Ascending aorta (tissue), 2 donors: Measurements from ENCODE around the gene LINS1. TPM values are rescaled to one million over a fixed set of nuclear protein-coding genes. Genes with fewer than 3 reads are reported as not detected.

Experiments used
- DNase-seq, 2 donors: peaks; one replicate each; pipeline ENCODE4 v3.0.0-alpha.2; 2019; ENCODE audit warnings: low spot score in 2 of 2
- H3K27ac ChIP-seq, 2 donors: fragments of 200-600 bp; sonication (generic); one replicate each; pipeline ENCODE4 v1.5.1; 2016 to 2017; ENCODE audit warnings: mild to moderate bottlenecking in 1 of 2
- H3K27me3 ChIP-seq: fragments of 200-600 bp; sonication (generic); one replicate; pipeline ENCODE4 v1.5.1; 2017
- H3K36me3 ChIP-seq, 2 donors: fragments of 200-600 bp; sonication (generic); one replicate each; pipeline ENCODE4 v1.5.1; 2016
- H3K4me1 ChIP-seq, 2 donors: fragments of 200-600 bp; sonication (generic); one replicate each; pipeline ENCODE4 v1.5.1; 2016 to 2017; ENCODE audit warnings: mild to moderate bottlenecking in 1 of 2
- H3K4me3 ChIP-seq, 2 donors: fragments of 200-600 bp; sonication (generic); one replicate each; pipeline ENCODE4 v1.5.1; 2016 to 2017; ENCODE audit warnings: mild to moderate bottlenecking in 1 of 2
- H3K9me3 ChIP-seq, 2 donors: fragments of 200-600 bp; sonication (generic); one replicate each; pipeline ENCODE4 v1.5.1; 2016
- intact Hi-C: fragments of 100-400 bp; cut with DNase I; formaldehyde crosslinking; loops from one replicate; pipeline ENCODE4 v1.15.1; 2023
- total RNA-seq: library from RNA; depleted of rRNA; stranded (reverse); fragments of >200 nt; gene quantifications from one replicate; pipeline ENCODE4 v1.1.0, GENCODE V29; 2016
- TF ChIP-seq, protein P1 (sequence below), 3 experiments: fragments of 200-600 bp in 2 of 3; fragments of 450-650 bp in 1 of 3; sonication (generic) in 2 of 3; IDR thresholded peaks; one replicate each; pipeline ENCODE4 v1.5.1; 2016 to 2019; ENCODE audit warnings: antibody characterized with exemption in 3 of 3, mild to moderate bottlenecking in 1 of 3, moderate library complexity in 1 of 3

The LINS1 gene
- total RNA-seq, 1 donor from 2014 or later = 1.7 TPM

GRCh38 chr15:100573526-100573925 is 28.5 kb downstream of the LINS1 start:
- H3K27ac ChIP-seq = no peak overlapping the region
- DNase-seq = no peak
- H3K4me1 ChIP-seq = no peaks in the 10 kb centered on the region
- H3K36me3 ChIP-seq = peaks cover 13 to 20% of the 10 kb centered on the region in 2 donors
- intact Hi-C loops = loop anchor here (5.0 kb wide), 1 partner anchor 646 kb away; no protein-coding TSS in a partner anchor
- TF ChIP-seq, protein P1, sequence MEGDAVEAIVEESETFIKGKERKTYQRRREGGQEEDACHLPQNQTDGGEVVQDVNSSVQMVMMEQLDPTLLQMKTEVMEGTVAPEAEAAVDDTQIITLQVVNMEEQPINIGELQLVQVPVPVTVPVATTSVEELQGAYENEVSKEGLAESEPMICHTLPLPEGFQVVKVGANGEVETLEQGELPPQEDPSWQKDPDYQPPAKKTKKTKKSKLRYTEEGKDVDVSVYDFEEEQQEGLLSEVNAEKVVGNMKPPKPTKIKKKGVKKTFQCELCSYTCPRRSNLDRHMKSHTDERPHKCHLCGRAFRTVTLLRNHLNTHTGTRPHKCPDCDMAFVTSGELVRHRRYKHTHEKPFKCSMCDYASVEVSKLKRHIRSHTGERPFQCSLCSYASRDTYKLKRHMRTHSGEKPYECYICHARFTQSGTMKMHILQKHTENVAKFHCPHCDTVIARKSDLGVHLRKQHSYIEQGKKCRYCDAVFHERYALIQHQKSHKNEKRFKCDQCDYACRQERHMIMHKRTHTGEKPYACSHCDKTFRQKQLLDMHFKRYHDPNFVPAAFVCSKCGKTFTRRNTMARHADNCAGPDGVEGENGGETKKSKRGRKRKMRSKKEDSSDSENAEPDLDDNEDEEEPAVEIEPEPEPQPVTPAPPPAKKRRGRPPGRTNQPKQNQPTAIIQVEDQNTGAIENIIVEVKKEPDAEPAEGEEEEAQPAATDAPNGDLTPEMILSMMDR (IDR thresholded peaks at IDR 0.05) = no peak
- no peak overlapping the region for H3K4me3 ChIP-seq
- H3K27me3 ChIP-seq = no peaks in the 10 kb centered on the region
- no peaks in the 10 kb centered on the region for H3K9me3 ChIP-seq

- Histone ChIP-seq H3K4me1 (no peaks in the 10 kb centered on the region), H3K27me3 (no peaks in the 10 kb centered on the region), H3K36me3 (peaks cover 13 to 24% of the 10 kb centered on the region in 2 donors), H3K27ac (no peak overlapping the region), H3K9me3 (no peaks in the 10 kb centered on the region), H3K4me3 (no peak overlapping the region)
- TF ChIP-seq, protein P1 (IDR thresholded peaks at IDR 0.05) = peak; percentile 36 to 52 (median 49)
- DNase-seq = no peak
- intact Hi-C loops = loop anchor here (1.0 to 5.0 kb wide), 2 partner anchors 222 to 645 kb away; no protein-coding TSS in a partner anchor
Observed at GRCh38 chr15:100572362-100572983, 29.5 kb downstream of the LINS1 start.

DNA sequence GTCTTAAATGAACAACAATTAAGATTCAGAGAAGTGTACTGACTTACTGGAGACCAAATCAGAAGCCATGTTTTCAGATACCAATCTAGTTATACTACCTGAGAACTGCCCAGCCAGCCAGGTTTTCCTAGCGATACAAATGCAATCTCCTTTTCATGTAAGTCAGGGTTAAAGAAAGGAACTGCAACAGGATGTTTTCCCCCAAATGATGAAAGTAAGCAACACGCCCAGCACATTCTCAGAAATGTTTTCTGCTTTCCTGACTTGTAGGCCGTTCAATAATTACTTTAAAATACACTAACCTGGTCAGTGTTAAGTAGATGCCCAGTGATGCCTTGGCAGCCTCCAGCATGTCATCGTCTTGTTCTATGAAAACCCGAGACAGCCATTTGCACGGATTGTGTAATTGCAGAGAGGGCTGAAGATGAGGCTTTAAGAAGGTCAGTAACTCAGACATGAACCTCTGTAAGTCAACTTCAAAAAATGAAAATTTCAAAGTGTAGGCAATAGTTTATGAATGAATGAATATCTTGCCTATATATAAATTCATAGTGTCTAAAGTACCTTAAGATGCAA is 30.3 kb downstream of the LINS1 start:
- intact Hi-C loops = loop anchor here (1.0 to 5.0 kb wide), 2 partner anchors 221 to 644 kb away; no protein-coding TSS in a partner anchor
- TF ChIP-seq, protein P1 (IDR thresholded peaks at IDR 0.05) = no peak
- Histone ChIP-seq H3K9me3 (no peaks in the 10 kb centered on the region), H3K36me3 (peaks cover 13 to 24% of the 10 kb centered on the region in 2 donors), H3K27ac (no peak overlapping the region), H3K4me3 (no peak overlapping the region), H3K27me3 (no peaks in the 10 kb centered on the region), H3K4me1 (no peaks in the 10 kb centered on the region)
- DNase-seq = no peak

DNA sequence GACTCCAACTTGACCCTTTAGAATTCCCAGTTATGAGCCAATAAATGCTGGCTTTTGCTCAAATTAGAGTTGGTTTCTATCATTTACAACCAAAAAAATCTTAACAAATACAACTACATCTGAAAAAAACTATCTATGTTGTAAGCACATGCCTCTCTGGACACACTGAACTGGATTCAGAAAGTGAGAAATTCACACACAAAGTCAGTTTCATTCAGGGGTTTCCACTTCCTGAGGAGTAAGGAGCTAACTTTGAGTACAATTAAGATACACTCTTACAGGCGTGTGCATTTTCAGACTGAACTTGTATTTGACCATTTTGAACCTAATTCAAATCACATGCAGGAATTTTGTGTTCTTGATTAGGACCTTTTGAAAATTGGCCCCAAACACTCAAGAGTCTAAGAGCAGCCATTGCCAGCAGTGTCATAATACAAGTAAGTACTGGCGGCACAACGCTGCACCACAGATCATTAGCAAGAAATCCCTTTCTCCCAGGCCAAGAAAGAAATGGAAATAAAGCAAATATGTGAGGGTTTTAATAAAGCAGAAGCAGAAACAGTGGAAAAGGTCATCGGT is 31.2 kb downstream of the LINS1 start:
- Histone ChIP-seq H3K36me3 (peaks cover 13 to 24% of the 10 kb centered on the region in 2 donors), H3K4me3 (no peak overlapping the region)
- intact Hi-C loops = loop anchor here (5.0 kb wide), 1 partner anchor 644 kb away; no protein-coding TSS in a partner anchor

DNA sequence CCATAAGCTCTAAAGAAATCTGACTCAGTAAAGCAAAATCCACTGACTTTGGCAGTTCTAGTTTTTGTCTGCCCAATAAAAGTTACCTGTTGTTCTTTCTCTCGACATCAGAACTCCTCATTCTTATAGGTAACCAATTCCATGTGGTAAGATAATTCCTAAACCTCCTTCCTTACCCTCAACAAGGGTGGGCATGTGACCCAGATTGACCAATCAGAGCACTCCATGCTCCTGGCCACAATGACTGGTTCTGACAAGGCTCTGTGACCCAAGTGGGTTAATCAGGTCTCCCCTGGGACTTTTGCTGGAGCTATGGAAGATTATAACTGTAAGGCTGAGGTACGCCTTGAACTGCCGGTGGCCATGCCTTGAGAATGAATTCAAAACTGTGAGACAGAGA is 31.7 kb downstream of the LINS1 start:
- no peak for DNase-seq
- no peaks in the 10 kb centered on the region for H3K27me3 ChIP-seq
- H3K27ac ChIP-seq = no peak overlapping the region
- H3K4me1 ChIP-seq = no peaks in the 10 kb centered on the region
- peaks cover 13 to 24% of the 10 kb centered on the region in 2 donors for H3K36me3 ChIP-seq
- TF ChIP-seq, protein P1 (IDR thresholded peaks at IDR 0.05) = no peak
- intact Hi-C loops = loop anchor here (5.0 kb wide), 1 partner anchor 643 kb away; no protein-coding TSS in a partner anchor
- H3K9me3 ChIP-seq = no peaks in the 10 kb centered on the region
- H3K4me3 ChIP-seq = no peak overlapping the region

More for the DNA sequence above, 31.2 kb downstream of the LINS1 start:
- Histone ChIP-seq H3K27me3 (no peaks in the 10 kb centered on the region), H3K9me3 (no peaks in the 10 kb centered on the region), H3K27ac (no peak overlapping the region), H3K4me1 (no peaks in the 10 kb centered on the region)
- no peak for DNase-seq
- TF ChIP-seq, protein P1 (IDR thresholded peaks at IDR 0.05) = no peak
